Keratinocyte (primary cell): Measurements from ENCODE around the gene CD55. TPM values are rescaled to one million over a fixed set of nuclear protein-coding genes. Genes with fewer than 3 reads are reported as not detected.

ENCODE experiments used
- DNase-seq: peaks from one replicate; pipeline ENCODE4 v3.0.0-alpha.2; 2011; ENCODE audit warnings: low read depth, missing footprints, low spot score
- FAIRE-seq: peaks from 2 replicates; lab custom pipeline; 2011; peaks lifted over from hg19 to GRCh38; lab: Jason Lieb, UNC
- H2AFZ ChIP-seq: 2 replicates; pipeline ENCODE4 v1.6.0; 2012; ENCODE audit warnings: low read length, control low read depth, inconsistent platforms; ENCODE audit not compliant: control insufficient read depth
- H3K27ac ChIP-seq: 2 replicates; pipeline ENCODE4 v1.5.1; 2011; ENCODE audit warnings: low read length; ENCODE audit not compliant: control insufficient read depth, insufficient read depth
- H3K27me3 ChIP-seq: 3 replicates; pipeline ENCODE4 v1.6.0; 2011; ENCODE audit warnings: low read length; ENCODE audit not compliant: control insufficient read depth, insufficient read depth; ENCODE audit errors: extremely low read depth
- H3K36me3 ChIP-seq, 2 experiments: 2 replicates in 1 of 2; 3 replicates in 1 of 2; pipeline ENCODE4 v1.5.1; 2011; ENCODE audit warnings: low read length in 2 of 2, mild to moderate bottlenecking in 1 of 2; ENCODE audit not compliant: control insufficient read depth in 2 of 2, insufficient read depth in 2 of 2; ENCODE audit errors: extremely low read depth in 1 of 2
- H3K4me1 ChIP-seq: 3 replicates; pipeline ENCODE4 v1.5.1; 2011; ENCODE audit warnings: low read length; ENCODE audit not compliant: control insufficient read depth, insufficient read depth; ENCODE audit errors: extremely low read depth
- H3K4me2 ChIP-seq: 3 replicates; pipeline ENCODE4 v1.6.0; 2011; ENCODE audit warnings: low read depth, low read length; ENCODE audit not compliant: control insufficient read depth, insufficient read depth; ENCODE audit errors: extremely low read depth
- H3K4me3 ChIP-seq, 3 experiments: fragments of 200-600 bp in 1 of 3; sonication (generic) in 1 of 3; 2 replicates in 2 of 3; 3 replicates in 1 of 3; pipeline ENCODE4 v1.5.1; 2011 to 2016; ENCODE audit warnings: low read length in 3 of 3, mild to moderate bottlenecking in 3 of 3, control low read depth in 2 of 3, inconsistent platforms in 1 of 3, low read depth in 1 of 3, mixed read lengths in 1 of 3, mixed run types in 1 of 3, moderate library complexity in 1 of 3; ENCODE audit not compliant: control insufficient read depth in 2 of 3, insufficient read depth in 2 of 3; ENCODE audit errors: extremely low read depth in 1 of 3
- H3K79me2 ChIP-seq: 2 replicates; pipeline ENCODE4 v1.6.0; 2012; ENCODE audit warnings: low read length; ENCODE audit not compliant: control insufficient read depth, insufficient read depth
- H3K9ac ChIP-seq: 3 replicates; pipeline ENCODE4 v1.6.0; 2011; ENCODE audit warnings: low read length; ENCODE audit not compliant: control insufficient read depth, insufficient read depth; ENCODE audit errors: extremely low read depth
- H3K9me1 ChIP-seq: 3 replicates; pipeline ENCODE4 v1.6.0; 2011; ENCODE audit warnings: low read length; ENCODE audit not compliant: control insufficient read depth, insufficient read depth; ENCODE audit errors: extremely low read depth
- H3K9me3 ChIP-seq: 2 replicates; pipeline ENCODE4 v1.5.1; 2012; ENCODE audit warnings: low read depth, low read length; ENCODE audit not compliant: control insufficient read depth
- H4K20me1 ChIP-seq: 3 replicates; pipeline ENCODE4 v1.6.0; 2011; ENCODE audit warnings: low read length; ENCODE audit not compliant: control insufficient read depth, insufficient read depth; ENCODE audit errors: extremely low read depth
- EZH2 ChIP-seq: IDR thresholded peaks from one replicate; pipeline ENCODE4 v1.6.1; 2012; ENCODE audit warnings: inconsistent platforms, mild to moderate bottlenecking, low read length, moderate library complexity
- dilution Hi-C: fragments of 300-500 bp; cut with MboI; formaldehyde crosslinking; loops from one replicate; pipeline ENCODE4 v1.7.0; 2020; ENCODE audit warnings: low sequenced_read_pairs; ENCODE audit not compliant: extremely low pct_ligation_motif_present
- polyA plus RNA-seq, 5 experiments: library from polyadenylated mRNA; depleted of rRNA in 3 of 5; stranded (reverse) in 3 of 5; stranded (forward) in 1 of 5; unstranded in 1 of 5; fragments of >200 nt; gene quantifications; 1 replicate in 1 of 5; 2 replicates in 3 of 5; 3 replicates in 1 of 5; pipeline versions ENCODE4 v1.2.1 to v1.2.3, GENCODE V29; 2011 to 2012; ENCODE audit warnings: missing spikeins in 2 of 5, low read depth in 1 of 5, low replicate concordance in 1 of 5
- TF ChIP-seq, protein P1 (sequence below), 3 experiments: IDR thresholded peaks in 1 of 3; conservative IDR thresholded peaks in 1 of 3; optimal IDR thresholded peaks in 1 of 3; 2 replicates in 2 of 3; 3 replicates in 1 of 3; pipeline versions ENCODE3 to v1.5.1; 2011; ENCODE audit warnings: low read length in 3 of 3, mild to moderate bottlenecking in 3 of 3, moderate library complexity in 2 of 3, control low read depth in 1 of 3, inconsistent platforms in 1 of 3; ENCODE audit not compliant: insufficient read depth in 2 of 3; ENCODE audit errors: extremely low read depth in 1 of 3

CD55 gene
- polyA plus RNA-seq, 1 donor (not counting 4 experiments of a cell fraction or from before 2014, with no cell fraction given): 37.3 TPM

GRCh38 chr1:207345644-207346477, 24.4 kb downstream of the CD55 start:
- Histone ChIP-seq H3K79me2 (no peaks in the 10 kb centered on the region), H3K9me1 (no peaks in the 10 kb centered on the region), H3K27me3 (no peaks in the 10 kb centered on the region), H3K4me2 (no peak overlapping the region), H3K9ac (no peak overlapping the region), H4K20me1 (no peaks in the 10 kb centered on the region), H2AFZ (no peak overlapping the region), H3K9me3 (no peaks in the 10 kb centered on the region), H3K36me3 (peaks cover 0 to 5% of the 10 kb centered on the region in 2 experiments), H3K27ac (no peak overlapping the region), H3K4me1 (no peaks in the 10 kb centered on the region), H3K4me3 (no peak overlapping the region)
- no peak for DNase-seq
- dilution Hi-C loops: no loop called here
- no peak for FAIRE-seq
- TF ChIP-seq, protein P1, sequence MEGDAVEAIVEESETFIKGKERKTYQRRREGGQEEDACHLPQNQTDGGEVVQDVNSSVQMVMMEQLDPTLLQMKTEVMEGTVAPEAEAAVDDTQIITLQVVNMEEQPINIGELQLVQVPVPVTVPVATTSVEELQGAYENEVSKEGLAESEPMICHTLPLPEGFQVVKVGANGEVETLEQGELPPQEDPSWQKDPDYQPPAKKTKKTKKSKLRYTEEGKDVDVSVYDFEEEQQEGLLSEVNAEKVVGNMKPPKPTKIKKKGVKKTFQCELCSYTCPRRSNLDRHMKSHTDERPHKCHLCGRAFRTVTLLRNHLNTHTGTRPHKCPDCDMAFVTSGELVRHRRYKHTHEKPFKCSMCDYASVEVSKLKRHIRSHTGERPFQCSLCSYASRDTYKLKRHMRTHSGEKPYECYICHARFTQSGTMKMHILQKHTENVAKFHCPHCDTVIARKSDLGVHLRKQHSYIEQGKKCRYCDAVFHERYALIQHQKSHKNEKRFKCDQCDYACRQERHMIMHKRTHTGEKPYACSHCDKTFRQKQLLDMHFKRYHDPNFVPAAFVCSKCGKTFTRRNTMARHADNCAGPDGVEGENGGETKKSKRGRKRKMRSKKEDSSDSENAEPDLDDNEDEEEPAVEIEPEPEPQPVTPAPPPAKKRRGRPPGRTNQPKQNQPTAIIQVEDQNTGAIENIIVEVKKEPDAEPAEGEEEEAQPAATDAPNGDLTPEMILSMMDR (optimal IDR thresholded peaks at IDR 0.05 in 1 of 3, IDR thresholded peaks at IDR 0.05 in 1 of 3, conservative IDR thresholded peaks at IDR 0.05 in 1 of 3; ENCODE audit: extremely low read depth in 1 of 3, insufficient read depth in 2 of 3, low read length in 3 of 3): no peak

- Histone ChIP-seq H3K9me3 (no peaks in the 10 kb centered on the region), H3K27me3 (no peaks in the 10 kb centered on the region), H3K4me3 (no peak overlapping the region), H3K27ac (no peak overlapping the region), H2AFZ (no peak overlapping the region), H3K4me1 (no peaks in the 10 kb centered on the region), H3K4me2 (no peak overlapping the region), H3K79me2 (no peaks in the 10 kb centered on the region), H3K9ac (no peak overlapping the region), H3K36me3 (peaks cover 0 to 5% of the 10 kb centered on the region in 2 experiments), H4K20me1 (no peaks in the 10 kb centered on the region), H3K9me1 (no peaks in the 10 kb centered on the region)
- DNase-seq: no peak
- FAIRE-seq: no peak
- no peak for TF ChIP-seq EZH2
- TF ChIP-seq, protein P1 (optimal IDR thresholded peaks at IDR 0.05 in 1 of 3, IDR thresholded peaks at IDR 0.05 in 1 of 3, conservative IDR thresholded peaks at IDR 0.05 in 1 of 3; ENCODE audit: extremely low read depth in 1 of 3, insufficient read depth in 2 of 3, low read length in 3 of 3): no peak
- dilution Hi-C loops: no loop called here
Measured at GRCh38 chr1:207346513-207346912, 25.0 kb downstream of the CD55 start.
